Measurements from ENCODE around the gene CFAP58. TPM values are rescaled to one million over a fixed set of nuclear protein-coding genes. Genes with fewer than 3 reads are reported as not detected.
A peak's percentile ranks its signal among the peaks of the same experiment; 100 is the strongest.

Gene CFAP58
- total and polyA plus RNA-seq, 2 of the 13 experiments (the other 11 are each of a cell fraction or from before 2014, with no cell fraction given) = 0.03 TPM; not detected in 1

DNA sequence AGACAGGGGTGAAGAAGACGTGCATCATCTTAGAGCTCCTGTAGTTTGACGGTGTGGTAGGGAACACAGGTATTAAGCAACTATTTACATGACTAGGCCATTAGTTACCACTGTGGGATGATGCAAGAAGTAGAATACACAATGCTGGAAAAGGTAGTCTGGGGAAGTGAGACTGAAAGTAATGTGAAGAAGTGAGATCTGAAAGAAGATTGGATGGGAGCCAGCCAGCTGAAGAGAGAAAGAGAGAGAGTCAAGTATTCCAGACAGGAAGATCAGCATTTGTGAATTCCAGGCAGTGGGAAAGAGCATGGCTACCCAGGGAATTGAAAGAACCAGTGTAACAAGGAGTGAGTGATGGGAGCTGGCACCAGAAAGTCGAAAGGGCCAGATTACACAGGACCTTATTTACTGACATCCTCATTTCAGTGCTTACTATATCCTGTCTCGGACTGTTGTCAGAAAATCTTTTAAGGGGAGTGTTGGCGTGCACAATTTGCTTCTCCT is 4.0 kb upstream of the CFAP58 start (continued):
- TF ChIP-seq ZNF432 (CRISPR knock-in tag; IDR thresholded peaks at IDR 0.05; ENCODE audit: borderline replicate concordance) (no peak), RAD51 (IDR thresholded peaks at IDR 0.05; ENCODE audit: borderline replicate concordance) (no peak), ATM (IDR thresholded peaks at IDR 0.05; ENCODE audit: borderline replicate concordance) (no peak), ZFY (CRISPR knock-in tag; IDR thresholded peaks at IDR 0.05) (no peak), SAP130 (CRISPR knock-in tag; IDR thresholded peaks at IDR 0.05; ENCODE audit: low read depth) (peak; percentile 57), TOPORS (CRISPR knock-in tag; IDR thresholded peaks at IDR 0.05) (no peak), KLF16 (CRISPR knock-in tag; IDR thresholded peaks at IDR 0.05) (peak in 1 of 2 experiments; percentile 36; a peak in 1 of 4 replicates), CCDC6 (CRISPR knock-in tag; IDR thresholded peaks at IDR 0.05) (no peak), NR2F6 (IDR thresholded peaks at IDR 0.05) (no peak), NR2F6 (CRISPR knock-in tag; IDR thresholded peaks at IDR 0.05) (0 out of 2 replicates have a peak, but pooled peaks have one; percentile 7), HMGA1 (CRISPR knock-in tag; conservative IDR thresholded peaks at IDR 0.05) (no peak), THYN1 (CRISPR knock-in tag; IDR thresholded peaks at IDR 0.05; ENCODE audit: borderline replicate concordance, low read depth) (0 out of 2 replicates have a peak, but pooled peaks have one; percentile 39), ZNF383 (CRISPR knock-in tag; IDR thresholded peaks at IDR 0.05; ENCODE audit: borderline replicate concordance) (no peak), ZNF317 (CRISPR knock-in tag; IDR thresholded peaks at IDR 0.05) (0 out of 2 replicates have a peak, but pooled peaks have one; percentile 26), HMG20A (CRISPR knock-in tag; IDR thresholded peaks at IDR 0.05; ENCODE audit: borderline replicate concordance) (peak; percentile 17), CEBPB (IDR thresholded peaks at IDR 0.05; ENCODE audit: borderline replicate concordance, low read depth, low read length) (peak; percentile 97), KDM3A (CRISPR knock-in tag; IDR thresholded peaks at IDR 0.05; ENCODE audit: low read depth) (no peak), ZIK1 (CRISPR knock-in tag; IDR thresholded peaks at IDR 0.05; ENCODE audit: borderline replicate concordance, low read depth) (no peak)
- TF ChIP-seq, protein P1, sequence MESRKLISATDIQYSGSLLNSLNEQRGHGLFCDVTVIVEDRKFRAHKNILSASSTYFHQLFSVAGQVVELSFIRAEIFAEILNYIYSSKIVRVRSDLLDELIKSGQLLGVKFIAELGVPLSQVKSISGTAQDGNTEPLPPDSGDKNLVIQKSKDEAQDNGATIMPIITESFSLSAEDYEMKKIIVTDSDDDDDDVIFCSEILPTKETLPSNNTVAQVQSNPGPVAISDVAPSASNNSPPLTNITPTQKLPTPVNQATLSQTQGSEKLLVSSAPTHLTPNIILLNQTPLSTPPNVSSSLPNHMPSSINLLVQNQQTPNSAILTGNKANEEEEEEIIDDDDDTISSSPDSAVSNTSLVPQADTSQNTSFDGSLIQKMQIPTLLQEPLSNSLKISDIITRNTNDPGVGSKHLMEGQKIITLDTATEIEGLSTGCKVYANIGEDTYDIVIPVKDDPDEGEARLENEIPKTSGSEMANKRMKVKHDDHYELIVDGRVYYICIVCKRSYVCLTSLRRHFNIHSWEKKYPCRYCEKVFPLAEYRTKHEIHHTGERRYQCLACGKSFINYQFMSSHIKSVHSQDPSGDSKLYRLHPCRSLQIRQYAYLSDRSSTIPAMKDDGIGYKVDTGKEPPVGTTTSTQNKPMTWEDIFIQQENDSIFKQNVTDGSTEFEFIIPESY (CRISPR knock-in tag; IDR thresholded peaks at IDR 0.05) = 0 out of 2 replicates have a peak, but pooled peaks have one; percentile 7
- TF ChIP-seq, protein P2, sequence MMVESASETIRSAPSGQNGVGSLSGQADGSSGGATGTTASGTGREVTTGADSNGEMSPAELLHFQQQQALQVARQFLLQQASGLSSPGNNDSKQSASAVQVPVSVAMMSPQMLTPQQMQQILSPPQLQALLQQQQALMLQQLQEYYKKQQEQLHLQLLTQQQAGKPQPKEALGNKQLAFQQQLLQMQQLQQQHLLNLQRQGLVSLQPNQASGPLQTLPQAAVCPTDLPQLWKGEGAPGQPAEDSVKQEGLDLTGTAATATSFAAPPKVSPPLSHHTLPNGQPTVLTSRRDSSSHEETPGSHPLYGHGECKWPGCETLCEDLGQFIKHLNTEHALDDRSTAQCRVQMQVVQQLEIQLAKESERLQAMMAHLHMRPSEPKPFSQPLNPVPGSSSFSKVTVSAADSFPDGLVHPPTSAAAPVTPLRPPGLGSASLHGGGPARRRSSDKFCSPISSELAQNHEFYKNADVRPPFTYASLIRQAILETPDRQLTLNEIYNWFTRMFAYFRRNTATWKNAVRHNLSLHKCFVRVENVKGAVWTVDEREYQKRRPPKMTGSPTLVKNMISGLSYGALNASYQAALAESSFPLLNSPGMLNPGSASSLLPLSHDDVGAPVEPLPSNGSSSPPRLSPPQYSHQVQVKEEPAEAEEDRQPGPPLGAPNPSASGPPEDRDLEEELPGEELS (CRISPR knock-in tag; IDR thresholded peaks at IDR 0.05) = peak; percentile 42; the same call in 1 of the 2 replicates
- TF ChIP-seq, protein P3, sequence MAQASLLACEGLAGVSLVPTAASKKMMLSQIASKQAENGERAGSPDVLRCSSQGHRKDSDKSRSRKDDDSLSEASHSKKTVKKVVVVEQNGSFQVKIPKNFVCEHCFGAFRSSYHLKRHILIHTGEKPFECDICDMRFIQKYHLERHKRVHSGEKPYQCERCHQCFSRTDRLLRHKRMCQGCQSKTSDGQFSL (CRISPR knock-in tag; IDR thresholded peaks at IDR 0.05) = no peak
- TF ChIP-seq, protein P4, sequence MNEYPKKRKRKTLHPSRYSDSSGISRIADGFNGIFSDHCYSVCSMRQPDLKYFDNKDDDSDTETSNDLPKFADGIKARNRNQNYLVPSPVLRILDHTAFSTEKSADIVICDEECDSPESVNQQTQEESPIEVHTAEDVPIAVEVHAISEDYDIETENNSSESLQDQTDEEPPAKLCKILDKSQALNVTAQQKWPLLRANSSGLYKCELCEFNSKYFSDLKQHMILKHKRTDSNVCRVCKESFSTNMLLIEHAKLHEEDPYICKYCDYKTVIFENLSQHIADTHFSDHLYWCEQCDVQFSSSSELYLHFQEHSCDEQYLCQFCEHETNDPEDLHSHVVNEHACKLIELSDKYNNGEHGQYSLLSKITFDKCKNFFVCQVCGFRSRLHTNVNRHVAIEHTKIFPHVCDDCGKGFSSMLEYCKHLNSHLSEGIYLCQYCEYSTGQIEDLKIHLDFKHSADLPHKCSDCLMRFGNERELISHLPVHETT (CRISPR knock-in tag; conservative IDR thresholded peaks at IDR 0.05) = no peak
- TF ChIP-seq, protein P5, sequence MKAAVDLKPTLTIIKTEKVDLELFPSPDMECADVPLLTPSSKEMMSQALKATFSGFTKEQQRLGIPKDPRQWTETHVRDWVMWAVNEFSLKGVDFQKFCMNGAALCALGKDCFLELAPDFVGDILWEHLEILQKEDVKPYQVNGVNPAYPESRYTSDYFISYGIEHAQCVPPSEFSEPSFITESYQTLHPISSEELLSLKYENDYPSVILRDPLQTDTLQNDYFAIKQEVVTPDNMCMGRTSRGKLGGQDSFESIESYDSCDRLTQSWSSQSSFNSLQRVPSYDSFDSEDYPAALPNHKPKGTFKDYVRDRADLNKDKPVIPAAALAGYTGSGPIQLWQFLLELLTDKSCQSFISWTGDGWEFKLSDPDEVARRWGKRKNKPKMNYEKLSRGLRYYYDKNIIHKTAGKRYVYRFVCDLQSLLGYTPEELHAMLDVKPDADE (CRISPR knock-in tag; IDR thresholded peaks at IDR 0.05) = no peak
- TF ChIP-seq, protein P6, sequence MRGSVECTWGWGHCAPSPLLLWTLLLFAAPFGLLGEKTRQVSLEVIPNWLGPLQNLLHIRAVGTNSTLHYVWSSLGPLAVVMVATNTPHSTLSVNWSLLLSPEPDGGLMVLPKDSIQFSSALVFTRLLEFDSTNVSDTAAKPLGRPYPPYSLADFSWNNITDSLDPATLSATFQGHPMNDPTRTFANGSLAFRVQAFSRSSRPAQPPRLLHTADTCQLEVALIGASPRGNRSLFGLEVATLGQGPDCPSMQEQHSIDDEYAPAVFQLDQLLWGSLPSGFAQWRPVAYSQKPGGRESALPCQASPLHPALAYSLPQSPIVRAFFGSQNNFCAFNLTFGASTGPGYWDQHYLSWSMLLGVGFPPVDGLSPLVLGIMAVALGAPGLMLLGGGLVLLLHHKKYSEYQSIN (CRISPR knock-in tag; IDR thresholded peaks at IDR 0.05; ENCODE audit: borderline replicate concordance) = no peak
